Fibroblast of villous mesenchyme (primary cell): ENCODE measurements around the gene C2CD4B. TPM values are rescaled to one million over a fixed set of nuclear protein-coding genes. Genes with fewer than 3 reads are reported as not detected.

ENCODE experiments used
- DNase-seq: peaks from one replicate; pipeline ENCODE4 v3.0.0-alpha.2; 2010; ENCODE audit warnings: low read depth
- H3K4me3 ChIP-seq: 2 replicates; pipeline ENCODE4 v1.5.1; 2011; ENCODE audit warnings: low read depth, mild to moderate bottlenecking, low read length
- total RNA-seq: library from RNA; depleted of rRNA; stranded (reverse); fragments of >200 nt; gene quantifications from 2 replicates; pipeline ENCODE4 v1.2.3, GENCODE V29; 2012
- TF ChIP-seq, protein P1 (sequence below): IDR thresholded peaks from 2 replicates; pipeline ENCODE4 v1.5.1; 2012; ENCODE audit warnings: low read depth, mild to moderate bottlenecking, low read length; ENCODE audit not compliant: insufficient read depth

Gene C2CD4B
- total RNA-seq, 1 donor: not detected

DNA sequence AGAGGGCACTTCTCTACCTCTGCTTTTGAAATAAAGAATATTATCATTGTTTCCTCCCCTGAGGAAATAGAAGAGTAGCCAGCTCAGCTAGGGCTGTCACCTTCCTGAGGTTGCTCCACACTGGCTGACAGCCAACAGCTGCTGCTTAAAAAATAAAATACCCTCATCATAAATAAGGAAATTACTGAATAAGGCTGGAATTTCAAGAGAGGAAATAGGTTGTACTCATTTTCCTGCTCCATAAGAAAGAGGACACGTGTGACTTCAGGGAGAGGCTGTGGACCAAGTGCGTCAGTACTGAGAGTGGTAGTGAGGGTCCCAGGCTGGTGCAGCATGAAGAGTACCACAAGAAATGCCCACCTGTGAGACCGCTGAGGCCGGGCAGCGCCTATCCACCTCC is 8.1 kb upstream of the C2CD4B start:
- no peak overlapping the region for H3K4me3 ChIP-seq
- TF ChIP-seq, protein P1, sequence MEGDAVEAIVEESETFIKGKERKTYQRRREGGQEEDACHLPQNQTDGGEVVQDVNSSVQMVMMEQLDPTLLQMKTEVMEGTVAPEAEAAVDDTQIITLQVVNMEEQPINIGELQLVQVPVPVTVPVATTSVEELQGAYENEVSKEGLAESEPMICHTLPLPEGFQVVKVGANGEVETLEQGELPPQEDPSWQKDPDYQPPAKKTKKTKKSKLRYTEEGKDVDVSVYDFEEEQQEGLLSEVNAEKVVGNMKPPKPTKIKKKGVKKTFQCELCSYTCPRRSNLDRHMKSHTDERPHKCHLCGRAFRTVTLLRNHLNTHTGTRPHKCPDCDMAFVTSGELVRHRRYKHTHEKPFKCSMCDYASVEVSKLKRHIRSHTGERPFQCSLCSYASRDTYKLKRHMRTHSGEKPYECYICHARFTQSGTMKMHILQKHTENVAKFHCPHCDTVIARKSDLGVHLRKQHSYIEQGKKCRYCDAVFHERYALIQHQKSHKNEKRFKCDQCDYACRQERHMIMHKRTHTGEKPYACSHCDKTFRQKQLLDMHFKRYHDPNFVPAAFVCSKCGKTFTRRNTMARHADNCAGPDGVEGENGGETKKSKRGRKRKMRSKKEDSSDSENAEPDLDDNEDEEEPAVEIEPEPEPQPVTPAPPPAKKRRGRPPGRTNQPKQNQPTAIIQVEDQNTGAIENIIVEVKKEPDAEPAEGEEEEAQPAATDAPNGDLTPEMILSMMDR: no peak
- DNase-seq: no peak

- TF ChIP-seq, protein P1: no peak
- DNase-seq: no peak
- no peak overlapping the region for H3K4me3 ChIP-seq
These were observed 6.8 kb upstream of the C2CD4B start for GRCh38 chr15:62171882-62172281.

GRCh38 chr15:62165793-62166375 is 799 bp upstream of the C2CD4B start:
- H3K4me3 ChIP-seq: no peak overlapping the region
- TF ChIP-seq, protein P1: no peak
- DNase-seq: no peak

DNA sequence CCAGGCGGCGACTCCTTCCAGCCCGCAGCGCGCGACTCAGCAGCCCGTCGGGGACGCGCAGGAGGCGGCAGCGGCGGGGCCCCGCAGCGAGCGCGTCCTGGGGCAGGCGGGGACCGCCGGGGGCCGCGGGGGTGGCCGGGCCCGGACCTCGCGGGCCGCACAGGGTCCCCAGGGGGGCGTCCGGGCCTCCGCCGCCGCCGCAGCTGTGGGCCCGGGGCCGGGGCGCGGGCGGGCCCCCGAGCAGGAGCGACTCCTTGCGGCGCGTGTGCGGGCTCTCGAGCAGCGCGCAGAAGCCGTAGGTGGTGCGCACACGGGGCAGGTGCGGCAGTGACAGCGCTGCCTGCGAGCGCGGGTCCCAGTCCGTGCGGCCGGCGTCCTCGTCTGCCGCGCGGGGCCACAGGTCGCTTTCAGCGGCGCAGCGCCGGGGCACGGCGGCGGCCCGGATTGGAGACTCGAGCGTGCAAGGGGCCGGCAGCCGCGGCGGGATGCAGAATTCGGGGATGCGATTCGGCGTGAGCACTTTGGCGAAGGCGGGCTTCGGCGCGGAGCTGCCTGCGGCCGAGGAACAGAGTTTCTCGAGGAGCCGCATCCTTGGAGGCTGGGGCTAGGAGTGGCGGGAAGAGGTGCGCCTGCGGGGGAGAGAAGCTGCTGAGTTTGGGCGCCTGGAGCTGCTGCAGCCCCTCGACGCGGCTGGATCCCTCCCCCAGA is 535 bp downstream of the C2CD4B start:
- no peak overlapping the region for H3K4me3 ChIP-seq
- no peak for DNase-seq
- TF ChIP-seq, protein P1: no peak

- no peak overlapping the region for H3K4me3 ChIP-seq
- TF ChIP-seq, protein P1: no peak
- DNase-seq: no peak
These were observed 1.1 kb downstream of the C2CD4B start for GRCh38 chr15:62164014-62164395.

DNA sequence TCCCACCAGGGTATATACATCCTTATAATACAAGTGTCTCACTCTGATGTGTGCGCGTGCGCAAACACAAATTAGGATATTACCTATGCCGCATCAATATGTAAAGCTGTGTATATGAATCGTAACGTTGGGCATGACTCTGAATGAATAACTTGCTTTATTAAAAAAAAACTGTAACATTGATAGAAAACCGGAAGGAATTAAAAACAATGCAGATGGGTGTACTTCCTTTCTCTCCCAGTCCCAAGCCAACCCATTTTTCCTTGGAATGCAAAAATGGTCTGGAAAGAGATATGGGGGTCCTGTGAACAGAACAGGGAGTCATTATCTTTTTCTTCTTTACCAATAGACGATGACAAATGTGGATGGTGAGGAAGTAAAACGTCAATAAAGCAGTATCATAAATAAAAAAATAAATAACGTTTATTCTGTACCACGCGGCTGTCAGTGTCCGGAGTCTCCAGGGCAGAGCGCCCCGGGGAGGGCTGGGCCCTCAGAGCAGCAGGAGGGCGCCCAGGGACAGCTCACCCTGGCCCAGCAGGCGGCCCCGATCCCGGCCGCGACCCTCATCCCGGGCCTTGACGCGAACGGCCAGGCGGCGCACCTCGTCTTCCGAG is 1.6 kb downstream of the C2CD4B start:
- no peak overlapping the region for H3K4me3 ChIP-seq
- TF ChIP-seq, protein P1: no peak
- no peak for DNase-seq

DNA sequence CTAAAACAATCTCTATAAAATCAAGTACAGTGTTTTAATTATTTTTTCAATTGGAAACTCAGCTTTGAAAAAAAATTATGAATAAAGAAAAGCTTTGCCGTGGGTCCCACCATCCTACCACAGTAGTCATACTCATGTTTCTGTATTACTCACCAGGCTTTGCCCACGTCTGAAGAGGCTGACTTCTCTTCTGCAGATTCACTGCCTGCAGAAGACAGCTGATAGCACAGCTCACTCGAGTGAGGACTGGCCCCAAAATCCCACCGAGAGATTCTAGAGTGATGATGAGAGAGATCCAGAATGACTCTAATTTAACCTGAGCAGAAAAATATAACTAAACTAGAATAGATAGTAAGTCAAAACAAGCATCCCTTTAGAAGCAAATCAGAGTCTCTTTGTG is 11.9 kb downstream of the C2CD4B start:
- no peak overlapping the region for H3K4me3 ChIP-seq
- DNase-seq: no peak
- TF ChIP-seq, protein P1: no peak
